NCI-H82 treated with DMSO at 0.1 percent for 48 hours (cell line): ENCODE measurements around the gene MEN1.
"Not testable (repeated sequence)": the region's sequence is repeated elsewhere in the genome, so short reads cannot be mapped to it uniquely, and the experiment has no call there.

Source experiments
- DNase-seq: peaks from one replicate; lab custom pipeline; 2025; ENCODE audit not compliant: unreplicated experiment; lab: John Stamatoyannopoulos, UW

MEN1 gene

DNA sequence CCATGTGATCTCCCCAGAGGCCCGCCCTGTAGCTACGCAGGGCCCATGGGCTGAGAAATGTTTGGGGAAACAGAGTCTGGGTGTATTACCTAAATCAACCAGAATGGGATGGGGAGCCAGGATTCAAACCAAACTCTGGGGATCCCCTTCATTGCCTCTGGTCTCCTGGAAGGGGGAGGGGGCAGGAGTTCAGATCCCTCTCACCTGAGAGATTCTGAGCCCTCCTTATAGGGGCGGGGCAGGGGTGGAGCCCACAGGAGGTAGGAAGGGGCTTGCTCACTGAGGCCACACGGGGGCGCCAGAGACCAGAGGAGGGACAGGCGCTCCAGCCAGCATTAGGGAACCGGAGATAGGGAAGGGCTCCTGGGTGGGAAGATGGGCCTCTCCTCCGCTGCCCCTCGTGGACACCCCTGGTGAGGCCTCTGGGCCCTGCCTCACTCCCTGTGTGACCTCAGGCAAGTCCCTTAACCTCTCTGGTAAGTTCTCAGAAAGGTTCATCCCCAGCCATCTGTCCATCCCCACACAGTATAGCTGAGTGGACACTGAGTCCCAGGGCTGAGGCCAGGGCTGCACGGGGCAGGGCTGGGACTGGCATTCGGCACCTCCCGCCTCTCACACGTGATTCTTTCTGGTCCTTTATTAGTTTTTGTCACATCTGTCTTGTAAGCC, 36.8 kb upstream of the MEN1 start:
- peak; percentile 68 for DNase-seq

DNA sequence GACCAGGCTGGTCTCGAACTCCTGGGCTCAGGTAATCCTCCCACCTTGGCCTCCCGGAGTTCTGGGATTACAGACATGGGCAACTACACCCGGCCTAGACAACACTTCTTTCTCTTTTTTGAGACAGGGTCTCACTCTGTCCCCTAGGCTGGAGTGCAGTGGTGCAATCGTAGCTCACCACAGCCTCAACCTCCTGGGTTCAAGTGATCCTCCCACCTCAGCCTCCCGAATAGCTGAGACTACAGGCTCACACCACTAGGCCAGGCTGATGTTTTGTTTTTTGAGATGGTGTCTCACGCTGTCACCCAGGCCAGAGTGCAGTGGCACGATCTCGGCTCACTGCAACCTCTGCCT, 35.4 kb upstream of the MEN1 start:
- not testable (repeated sequence) for DNase-seq

DNA sequence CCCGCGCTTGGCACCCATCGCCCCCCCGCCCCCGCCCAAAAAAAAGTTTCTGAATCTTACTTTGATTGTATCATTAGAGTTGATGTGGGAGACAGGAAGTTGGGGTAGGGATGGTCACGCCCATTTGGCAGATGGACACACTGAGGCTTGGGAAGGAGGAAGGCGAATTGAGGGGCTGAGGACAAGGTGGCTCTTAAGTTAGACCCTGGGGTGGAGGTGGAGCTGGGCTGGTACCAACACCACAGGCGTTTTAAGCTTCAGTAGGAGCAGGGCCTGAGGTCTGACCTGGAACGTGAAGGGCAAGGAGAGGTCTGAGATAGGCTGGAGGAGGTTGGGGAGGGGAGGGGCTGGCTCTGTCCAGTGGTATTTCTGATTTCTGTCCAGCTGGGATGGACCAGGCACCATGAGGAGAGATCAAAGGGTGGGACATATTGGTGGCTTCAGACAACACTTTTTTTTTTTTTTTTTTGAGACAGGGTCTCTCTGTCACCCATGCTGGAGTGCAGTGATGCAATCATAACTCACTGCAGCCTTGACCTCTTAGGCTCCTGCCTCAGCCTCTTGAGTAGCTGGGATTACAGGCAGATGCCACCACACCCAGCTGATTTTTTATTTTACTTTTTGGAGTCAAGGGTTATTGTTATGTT, 34.9 kb upstream of the MEN1 start:
- DNase-seq: no peak

GRCh38 chr11:64844330-64845128, 34.2 kb upstream of the MEN1 start, which contains the start of gene CDC42BPG:
Gene CDC42BPG (minus strand): TSS chr11:64844653. CDS start chr11:64844569, 84 bp downstream.
- DNase-seq: peak; percentile 16

GRCh38 chr11:64843686-64844329, 33.5 kb upstream of the MEN1 start:
- DNase-seq: no peak

DNA sequence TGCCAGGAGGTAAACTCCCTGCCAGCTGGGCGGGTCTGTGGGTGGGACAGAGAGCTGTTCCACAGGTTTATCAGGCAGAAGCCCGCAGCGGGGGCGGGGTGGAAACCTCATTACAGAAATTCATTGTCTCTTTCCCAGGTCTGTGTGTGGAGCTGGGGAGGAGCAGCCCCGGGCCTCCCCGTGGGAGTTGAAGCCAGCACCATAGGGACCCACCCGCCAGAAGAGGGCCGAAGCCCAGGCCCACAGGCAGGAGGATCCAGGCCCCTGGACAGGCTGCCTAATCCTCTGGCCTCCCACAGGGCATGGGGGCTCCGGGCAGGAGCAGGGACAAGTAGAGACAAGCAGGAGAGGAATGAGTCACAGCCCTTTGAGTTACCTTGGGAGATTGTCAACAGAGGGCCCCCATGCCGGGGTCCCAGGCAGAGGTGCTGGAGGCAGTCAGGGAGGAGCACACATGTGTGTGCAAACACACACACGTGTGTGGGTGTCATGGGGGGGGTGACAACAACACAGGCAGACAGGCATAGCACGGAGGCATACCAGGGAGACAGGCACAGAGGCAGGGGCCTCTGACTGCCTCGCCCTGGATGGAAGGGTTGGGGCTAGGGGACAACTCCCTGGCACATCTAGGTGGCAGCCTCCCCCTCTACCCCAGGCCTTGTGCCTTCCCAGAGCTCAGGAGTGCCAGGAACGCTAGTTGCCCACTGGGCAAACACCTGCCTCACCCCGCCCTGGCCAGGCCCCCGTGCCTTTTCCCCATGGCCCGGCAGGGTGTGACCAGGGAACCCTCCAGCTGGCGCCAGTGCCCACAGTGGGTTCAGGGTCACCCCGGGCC, 32.7 kb upstream of the MEN1 start:
- no peak for DNase-seq

DNA sequence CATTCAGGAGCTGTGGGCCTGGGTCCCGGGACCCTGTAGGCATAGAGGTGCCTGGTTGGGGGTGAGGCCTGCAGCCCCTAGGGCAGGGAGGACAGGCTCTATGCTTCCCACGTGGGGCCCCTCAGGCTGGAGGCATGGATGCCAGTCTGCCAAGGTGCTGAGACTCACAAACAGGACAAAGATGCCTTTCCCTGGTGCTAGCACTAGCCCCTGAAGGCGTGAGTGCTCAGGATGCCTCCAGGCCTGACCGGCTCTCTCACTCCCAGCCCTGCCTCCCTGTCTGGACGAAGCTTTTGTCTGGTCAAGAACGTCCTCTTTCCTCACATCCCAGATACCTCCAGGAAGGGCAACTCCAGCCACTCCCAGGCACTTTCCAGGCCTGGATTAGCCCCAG, 32.0 kb upstream of the MEN1 start:
- DNase-seq: no peak

GRCh38 chr11:64841592-64842365, 31.4 kb upstream of the MEN1 start:
- DNase-seq: no peak

GRCh38 chr11:64839887-64840782, 29.8 kb upstream of the MEN1 start:
- no peak for DNase-seq

- DNase-seq: no peak
These were observed 29.0 kb upstream of the MEN1 start for GRCh38 chr11:64839335-64839734.

DNA sequence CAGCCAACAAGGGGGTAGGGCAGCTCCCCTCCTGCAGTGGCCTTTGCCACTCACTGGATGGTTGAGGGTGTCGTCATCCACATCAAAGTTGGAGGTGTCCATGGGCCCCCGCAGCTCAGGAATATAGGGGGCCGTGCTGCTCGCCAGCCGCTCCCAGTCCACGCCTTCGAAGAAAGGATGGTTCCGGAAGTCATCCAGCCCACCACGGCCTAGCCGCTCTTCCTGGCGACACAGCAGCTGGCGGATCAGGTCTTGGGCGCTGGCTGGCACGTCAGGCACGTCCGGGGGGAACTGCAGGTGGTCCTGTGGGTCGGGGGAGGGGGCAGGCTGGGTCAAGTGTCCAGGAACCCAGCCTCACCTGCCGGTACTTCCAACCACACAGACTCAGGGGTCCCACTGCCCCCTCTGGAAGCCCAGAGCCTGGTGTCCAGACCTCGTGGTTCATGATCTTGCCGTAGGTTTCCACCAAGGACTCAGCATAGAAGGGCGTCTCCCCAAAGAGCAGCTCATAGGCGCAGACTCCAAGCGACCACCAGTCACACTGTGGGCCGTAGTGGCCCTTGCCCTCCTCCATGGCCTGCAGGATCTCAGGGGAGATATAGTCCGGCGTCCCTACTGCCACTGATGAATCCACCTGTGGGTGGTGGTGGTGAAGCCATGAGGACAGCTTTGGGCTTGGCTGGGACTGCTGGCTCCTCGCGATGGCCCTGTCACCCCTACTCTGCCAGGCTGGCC, 28.4 kb upstream of the MEN1 start:
- DNase-seq: no peak

DNA sequence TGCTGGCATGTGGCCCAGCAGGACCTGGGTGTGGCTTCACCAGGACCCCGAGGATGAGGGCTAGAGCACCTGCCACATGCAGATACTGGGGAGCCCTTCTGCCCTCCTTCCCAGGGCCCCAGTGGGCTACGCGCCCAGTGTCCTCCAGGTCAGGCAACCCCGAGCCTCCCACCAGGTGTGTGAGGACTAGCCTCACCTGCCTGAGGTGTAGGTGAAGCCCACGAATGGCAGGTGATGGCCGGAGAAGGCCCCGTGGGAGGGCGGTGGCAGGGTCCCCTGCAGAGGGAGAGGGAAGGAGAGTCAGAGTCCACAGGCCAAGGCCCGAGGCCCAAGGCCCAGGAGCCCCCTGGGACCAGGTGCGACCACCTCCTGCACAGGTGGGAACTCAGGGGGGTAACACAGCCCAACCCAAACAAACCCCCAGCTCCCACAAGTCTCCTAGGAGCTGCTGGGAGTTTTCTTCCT, 27.6 kb upstream of the MEN1 start:
- DNase-seq: no peak

GRCh38 chr11:64836448-64837072, 26.2 kb upstream of the MEN1 start:
- DNase-seq: no peak

DNA sequence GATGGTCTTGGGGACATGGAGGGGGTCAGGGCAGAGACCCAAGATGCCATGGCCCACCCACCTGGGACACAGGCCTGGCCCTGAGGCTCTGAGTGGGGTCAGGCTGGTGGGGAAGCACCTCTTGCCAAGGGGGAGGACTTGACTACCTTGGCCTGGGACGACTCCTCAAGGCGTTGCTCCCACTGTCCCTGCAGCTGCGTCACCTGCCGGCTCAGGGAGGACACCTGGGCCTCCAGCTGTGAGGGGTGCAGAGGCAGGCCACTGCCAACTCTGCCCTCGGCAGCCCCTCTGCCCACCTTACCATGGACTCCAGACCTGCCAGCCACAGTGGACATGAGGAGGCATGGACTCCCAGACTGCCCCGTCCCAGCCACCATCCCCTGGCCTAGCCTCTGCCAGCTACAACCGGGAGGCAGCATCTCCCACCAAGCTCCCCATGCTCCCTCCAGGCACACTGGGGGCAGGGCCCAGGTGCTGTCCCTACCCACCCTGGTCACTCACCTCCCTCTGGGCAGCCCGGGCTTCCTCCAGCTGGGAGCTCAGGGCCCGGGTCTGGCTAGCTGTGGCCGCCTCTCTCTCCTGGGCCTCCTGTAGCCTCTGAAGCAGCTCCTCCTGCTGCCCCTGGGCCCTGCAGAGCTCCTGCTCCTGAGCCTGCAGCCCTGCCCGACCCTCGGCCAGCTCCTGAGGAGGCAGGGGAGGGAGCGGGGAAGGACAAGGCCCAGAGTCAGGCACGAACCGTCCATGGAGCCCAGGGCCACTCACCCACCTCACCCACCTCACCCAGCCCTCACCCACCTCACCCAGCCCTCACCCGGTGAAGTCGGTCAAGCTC, 25.5 kb upstream of the MEN1 start:
- DNase-seq: no peak

GRCh38 chr11:64834723-64835615, 24.6 kb upstream of the MEN1 start:
- no peak for DNase-seq
